ENCODE measurements around the gene SLC16A2. TPM values are rescaled to one million over a fixed set of nuclear protein-coding genes. Genes with fewer than 3 reads are reported as not detected.
"Not testable (repeated sequence)": the region's sequence is repeated elsewhere in the genome, so short reads cannot be mapped to it uniquely, and the experiment has no call there.

Gene SLC16A2
- total RNA-seq, 6 donors from 2014 or later = 2.0 to 10.7 (median 4.8) TPM

GRCh38 chrX:74510401-74510800, 89.1 kb downstream of the SLC16A2 start:
- no peak for ATAC-seq (ENCODE audit: low FRiP score in 2 of 2)
- no peak for TF ChIP-seq EP300 (IDR thresholded peaks at IDR 0.05)
- TF ChIP-seq POLR2A (IDR thresholded peaks at IDR 0.05) = no peak
- TF ChIP-seq CTCF (IDR thresholded peaks at IDR 0.05) = no peak
- no peak for TF ChIP-seq POLR2AphosphoS5 (IDR thresholded peaks at IDR 0.05)

GRCh38 chrX:74511704-74512103, 90.4 kb downstream of the SLC16A2 start:
- no peaks in the 10 kb centered on the region for H3K36me3 ChIP-seq
- H3K4me3 ChIP-seq = no peak overlapping the region
- H3K27me3 ChIP-seq = no peaks in the 10 kb centered on the region
- WGBS, 2 donors = 89 to 92% methylated on average over 3 of the region's 3 CpGs
- TF ChIP-seq POLR2AphosphoS5 (IDR thresholded peaks at IDR 0.05) (no peak), EP300 (IDR thresholded peaks at IDR 0.05) (no peak), POLR2A (IDR thresholded peaks at IDR 0.05) (no peak), CTCF (IDR thresholded peaks at IDR 0.05) (no peak)
- H3K9me3 ChIP-seq = no peaks in the 10 kb centered on the region
- no peak overlapping the region for H3K27ac ChIP-seq
- DNase-seq (no peak), ATAC-seq (ENCODE audit: low FRiP score in 2 of 2) (no peak)
- H3K4me1 ChIP-seq = no peaks in the 10 kb centered on the region

More at GRCh38 chrX:74510401-74510800, 89.1 kb downstream of the SLC16A2 start:
- Histone ChIP-seq H3K36me3 (no peaks in the 10 kb centered on the region), H3K9me3 (no peaks in the 10 kb centered on the region), H3K27me3 (no peaks in the 10 kb centered on the region), H3K4me3 (no peak overlapping the region), H3K27ac (no peak overlapping the region), H3K4me1 (no peaks in the 10 kb centered on the region)
- DNase-seq = no peak

GRCh38 chrX:74514384-74514783, 93.1 kb downstream of the SLC16A2 start:
- H3K9me3 ChIP-seq = no peaks in the 10 kb centered on the region
- TF ChIP-seq POLR2AphosphoS5 (IDR thresholded peaks at IDR 0.05) = no peak
- no peak for TF ChIP-seq POLR2A (IDR thresholded peaks at IDR 0.05)
- TF ChIP-seq EP300 (IDR thresholded peaks at IDR 0.05) = no peak
- TF ChIP-seq CTCF (IDR thresholded peaks at IDR 0.05) = no peak
- WGBS, 2 donors = 36 to 42% methylated on average over 2 of the region's 2 CpGs
- no peaks in the 10 kb centered on the region for H3K36me3 ChIP-seq
- H3K4me1 ChIP-seq = no peaks in the 10 kb centered on the region
- no peak overlapping the region for H3K27ac ChIP-seq
- no peak overlapping the region for H3K4me3 ChIP-seq
- no peak for DNase-seq
- no peak for ATAC-seq (ENCODE audit: low FRiP score in 2 of 2)
- H3K27me3 ChIP-seq = no peaks in the 10 kb centered on the region

- H3K27ac ChIP-seq = no peak overlapping the region
- DNase-seq = no peak
- WGBS, 2 donors = 53 to 63% methylated on average over 2 of the region's 2 CpGs
- H3K4me1 ChIP-seq = no peaks in the 10 kb centered on the region
- no peaks in the 10 kb centered on the region for H3K36me3 ChIP-seq
- no peak for TF ChIP-seq EP300 (IDR thresholded peaks at IDR 0.05)
- no peak for ATAC-seq (ENCODE audit: low FRiP score in 2 of 2)
- H3K4me3 ChIP-seq = no peak overlapping the region
- no peaks in the 10 kb centered on the region for H3K9me3 ChIP-seq
- no peaks in the 10 kb centered on the region for H3K27me3 ChIP-seq
Observed at GRCh38 chrX:74515356-74515755, 94.1 kb downstream of the SLC16A2 start.

- not testable (repeated sequence) for H3K27me3 ChIP-seq; H3K27ac ChIP-seq; H3K4me1 ChIP-seq; ATAC-seq (ENCODE audit: low FRiP score in 2 of 2); H3K36me3 ChIP-seq; H3K4me3 ChIP-seq; DNase-seq; H3K9me3 ChIP-seq
- 62 to 88% methylated on average over 1 of the region's 1 CpG for WGBS, 2 donors
Observed at GRCh38 chrX:74516013-74516412, 94.7 kb downstream of the SLC16A2 start.

- Histone ChIP-seq H3K27ac (no peak overlapping the region), H3K4me3 (no peak overlapping the region), H3K9me3 (no peaks in the 10 kb centered on the region), H3K36me3 (no peaks in the 10 kb centered on the region), H3K27me3 (no peaks in the 10 kb centered on the region), H3K4me1 (no peaks in the 10 kb centered on the region)
- DNase-seq = no peak
- 54 to 77% methylated on average over 2 of the region's 2 CpGs for WGBS, 2 donors
- TF ChIP-seq CTCF (IDR thresholded peaks at IDR 0.05) = no peak
- no peak for TF ChIP-seq POLR2A (IDR thresholded peaks at IDR 0.05)
- no peak for TF ChIP-seq POLR2AphosphoS5 (IDR thresholded peaks at IDR 0.05)
- no peak for TF ChIP-seq EP300 (IDR thresholded peaks at IDR 0.05)
- no peak for ATAC-seq (ENCODE audit: low FRiP score in 2 of 2)
Observed at GRCh38 chrX:74519870-74520269, 98.6 kb downstream of the SLC16A2 start.
